SK-N-SH (cell line): Measurements from ENCODE around the gene HOXC13. TPM values are rescaled to one million over a fixed set of nuclear protein-coding genes. Genes with fewer than 3 reads are reported as not detected.

Experiments
- CTCF ChIA-PET: fragments of 300-600, 350-600 bp; formaldehyde crosslinking; extraction: SDS; loops from one replicate; lab custom pipeline; 2021; lab: Yijun Ruan, JAX
- POLR2A ChIA-PET: fragments of 350-600 bp; sonication (Branson Sonifier 250); formaldehyde crosslinking; extraction: SDS; loops from one replicate; lab custom pipeline; 2020; ENCODE audit warnings: antibody characterized with exemption, inconsistent platforms; lab: Yijun Ruan, JAX
- DNase-seq: peaks from one replicate; pipeline ENCODE4 v3.0.0; 2012
- H2AFZ ChIP-seq: fragments of 200-600 bp; sonication (generic); 2 replicates; pipeline ENCODE4 v1.8.1; 2016; ENCODE audit warnings: antibody characterized with exemption, mild to moderate bottlenecking, low read depth
- H3F3A ChIP-seq: fragments of 200-600 bp; sonication (generic); replicated peaks from 2 replicates; pipeline ENCODE3; 2016; ENCODE audit warnings: antibody characterized with exemption, mild to moderate bottlenecking; ENCODE audit not compliant: insufficient read depth
- H3K27ac ChIP-seq, 2 experiments: fragments of 200-500 bp in 1 of 2; fragments of 200-600 bp in 1 of 2; sonication (Bioruptor generic) in 1 of 2; sonication (generic), shearing (Covaris generic) in 1 of 2; 2 replicates each; pipeline versions ENCODE4 v1.5.1 to v1.6.1; 2014 to 2016; ENCODE audit warnings: low read depth in 2 of 2, inconsistent platforms in 1 of 2, low read length in 1 of 2, mild to moderate bottlenecking in 1 of 2, mixed read lengths in 1 of 2
- H3K27me3 ChIP-seq: fragments of 200-600 bp; sonication (generic), shearing (Covaris generic); 2 replicates; pipeline ENCODE4 v1.6.1; 2016; ENCODE audit warnings: mixed run types; ENCODE audit not compliant: insufficient read depth
- H3K36me3 ChIP-seq, 2 experiments: fragments of 200-500 bp in 1 of 2; fragments of 200-600 bp in 1 of 2; sonication (Bioruptor generic) in 1 of 2; sonication (generic) in 1 of 2; replicated peaks in 1 of 2; 2 replicates each; pipeline versions ENCODE3 to v1.5.1; 2014 to 2016; ENCODE audit warnings: low read length in 1 of 2, mild to moderate bottlenecking in 1 of 2; ENCODE audit not compliant: insufficient read depth in 2 of 2, control insufficient read depth in 1 of 2
- H3K4me1 ChIP-seq, 2 experiments: fragments of 200-500 bp in 1 of 2; fragments of 200-600 bp in 1 of 2; sonication (Bioruptor generic) in 1 of 2; sonication (generic), shearing (Covaris generic) in 1 of 2; 2 replicates each; pipeline versions ENCODE4 v1.5.1 to v1.6.1; 2014 to 2016; ENCODE audit warnings: low read depth in 1 of 2, low read length in 1 of 2, mixed run types in 1 of 2; ENCODE audit not compliant: insufficient read depth in 2 of 2, control insufficient read depth in 1 of 2
- H3K4me2 ChIP-seq: fragments of 200-600 bp; sonication (generic), shearing (Covaris generic); 2 replicates; pipeline ENCODE4 v1.6.1; 2017; ENCODE audit warnings: mixed run types
- H3K4me3 ChIP-seq, 2 experiments: fragments of 200-500 bp in 1 of 2; fragments of 200-600 bp in 1 of 2; sonication (Bioruptor generic) in 1 of 2; sonication (generic), shearing (Covaris generic) in 1 of 2; 2 replicates each; pipeline versions ENCODE4 v1.5.1 to v1.8.1; 2014 to 2016; ENCODE audit warnings: low read depth in 2 of 2, inconsistent platforms in 1 of 2, low read length in 1 of 2, mild to moderate bottlenecking in 1 of 2, mixed read lengths in 1 of 2, moderate library complexity in 1 of 2
- H3K79me2 ChIP-seq: fragments of 200-600 bp; sonication (generic); 2 replicates; pipeline ENCODE4 v1.8.1; 2017; ENCODE audit warnings: mild to moderate bottlenecking; ENCODE audit not compliant: insufficient read depth
- H3K9ac ChIP-seq: fragments of 200-600 bp; sonication (generic); 2 replicates; pipeline ENCODE4 v1.6.1; 2017; ENCODE audit warnings: mixed run types
- H3K9me2 ChIP-seq: fragments of 200-600 bp; sonication (generic); 2 replicates; pipeline ENCODE4 v1.6.1; 2017; ENCODE audit warnings: mixed run types
- H3K9me3 ChIP-seq: fragments of 200-600 bp; sonication (generic); 2 replicates; pipeline ENCODE4 v1.6.1; 2017; ENCODE audit warnings: mixed run types, mild to moderate bottlenecking, moderate library complexity
- H4K20me1 ChIP-seq: fragments of 200-600 bp; sonication (generic); 2 replicates; pipeline ENCODE4 v1.6.1; 2017; ENCODE audit warnings: mild to moderate bottlenecking, mixed run types; ENCODE audit not compliant: insufficient read depth
- EZH2phosphoT487 ChIP-seq: fragments of 200-600 bp; sonication (generic); IDR thresholded peaks from 2 replicates; pipeline ENCODE4 v1.6.1; 2017; ENCODE audit warnings: low read depth, mixed run types, mild to moderate bottlenecking, antibody characterized with exemption, moderate library complexity, borderline replicate concordance
- FOSL2 ChIP-seq: IDR thresholded peaks from 2 replicates; pipeline ENCODE4 v1.4.0; 2012; ENCODE audit warnings: low read depth, mild to moderate bottlenecking, moderate library complexity, borderline replicate concordance
- GABPA ChIP-seq: IDR thresholded peaks from 2 replicates; pipeline ENCODE4 v1.4.0; 2012; ENCODE audit warnings: low read depth, mild to moderate bottlenecking
- TAF1 ChIP-seq: IDR thresholded peaks from 2 replicates; pipeline ENCODE4 v1.6.1; 2012; ENCODE audit warnings: low read depth, mild to moderate bottlenecking, low read length, moderate library complexity, borderline replicate concordance
- TCF12 ChIP-seq: IDR thresholded peaks from 2 replicates; pipeline ENCODE4 v1.4.0; 2012
- WGBS: methylation state at CpG from one replicate; pipeline ENCODE4 v1.1.6; 2017; ENCODE audit warnings: low lambda C conversion rate; 5-methylcytosine and 5-hydroxymethylcytosine counted together
- polyA plus RNA-seq, 3 experiments: library from polyadenylated mRNA; depleted of rRNA; stranded (reverse); fragments of >200 nt; gene quantifications; 2 replicates each; pipeline ENCODE4 v1.2.3, GENCODE V29; 2012
- TF ChIP-seq, protein P1 (sequence below): IDR thresholded peaks from 2 replicates; pipeline ENCODE4 v1.4.0; 2012; ENCODE audit warnings: low read depth
- TF ChIP-seq, protein P2 (sequence below): IDR thresholded peaks from 2 replicates; pipeline ENCODE4 v1.6.1; 2012; ENCODE audit warnings: mild to moderate bottlenecking, low read depth, low read length, moderate library complexity

The HOXC13 gene
- polyA plus RNA-seq, 1 of the 3 experiments (the other 2 are of a cell fraction) = not detected

- Histone ChIP-seq H3K9me3 (no peaks in the 10 kb centered on the region), H3K79me2 (no peaks in the 10 kb centered on the region), H2AFZ (no peak overlapping the region), H3K4me2 (no peak overlapping the region), H3F3A (no peaks in the 10 kb centered on the region), H3K4me1 (no peaks in the 10 kb centered on the region; a peak in 1 of 4 replicates), H3K27ac (no peak overlapping the region), H3K9me2 (no peaks in the 10 kb centered on the region), H4K20me1 (peaks cover 12% of the 10 kb centered on the region; the same call in 1 of the 2 replicates), H3K4me3 (no peak overlapping the region), H3K27me3 (peaks cover 98% of the 10 kb centered on the region), H3K36me3 (no peaks in the 10 kb centered on the region), H3K9ac (no peak overlapping the region)
- ChIA-PET CTCF (interaction anchor here (1.3 to 2.7 kb wide), 5 partner anchors 11 to 245 kb away, joined by 5 to 7 read pairs (median 6); partner anchors contain the start of gene HOXC10), POLR2A (no interaction called here)
- no peak for DNase-seq
- WGBS = 24% methylated on average over 7 of the region's 7 CpGs
- TF ChIP-seq EZH2phosphoT487 (peak; percentile 20; the same call in 1 of the 2 replicates), TCF12 (no peak), TAF1 (no peak)
Measured at GRCh38 chr12:53963005-53963404, 24.4 kb downstream of the HOXC13 start.

DNA sequence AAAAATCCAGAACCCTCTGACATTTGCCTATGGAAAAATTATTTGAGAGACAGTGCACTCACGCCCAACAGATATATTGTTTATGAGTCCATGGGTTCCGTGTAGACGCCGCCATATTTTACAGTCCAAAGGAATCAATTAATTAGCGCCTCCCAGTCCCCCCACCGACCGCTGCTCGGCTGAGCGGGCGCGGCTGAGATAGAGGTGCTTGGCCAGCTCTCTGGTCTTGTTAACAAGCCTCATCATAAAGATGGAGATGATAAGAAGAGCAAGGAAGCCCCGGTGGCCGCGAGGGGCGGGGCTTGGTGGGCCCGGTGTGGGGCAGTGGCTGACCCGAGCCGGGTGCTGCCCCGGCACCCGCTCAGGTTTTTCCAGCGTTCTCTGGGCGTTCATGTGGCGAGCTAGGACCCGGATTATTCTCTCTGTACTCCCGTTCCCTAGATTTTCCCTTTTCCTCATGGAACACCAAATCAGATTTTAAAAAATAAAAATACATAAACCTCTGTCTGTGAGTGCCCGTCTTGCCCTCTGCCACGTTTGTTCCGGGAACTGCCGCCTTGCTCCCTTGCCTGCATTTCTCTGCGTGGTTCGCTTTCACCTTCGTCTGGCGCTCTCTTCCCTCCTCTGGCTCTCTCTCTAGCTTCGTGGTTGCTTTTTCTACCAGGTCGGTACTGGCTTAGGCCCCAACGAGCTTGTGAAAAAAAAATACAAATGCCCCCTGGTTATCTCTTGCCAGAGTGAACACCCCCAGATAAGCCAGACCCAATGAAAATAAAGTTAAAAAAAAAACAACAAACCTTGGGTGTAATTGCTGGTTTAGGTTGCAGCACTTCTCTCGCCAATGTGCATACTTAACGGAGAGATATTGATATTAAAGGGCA is 25.0 kb downstream of the HOXC13 start:
- CTCF ChIA-PET = interaction anchor here (1.0 to 2.7 kb wide), 6 partner anchors 11 to 244 kb away, joined by 3 to 7 read pairs (median 6); partner anchors contain the start of gene HOXC10
- peaks cover 98% of the 10 kb centered on the region for H3K27me3 ChIP-seq

More for the DNA sequence above, 25.0 kb downstream of the HOXC13 start:
- Histone ChIP-seq H4K20me1 (peaks cover 12% of the 10 kb centered on the region; the same call in 1 of the 2 replicates), H3K9ac (no peak overlapping the region), H3K4me1 (no peaks in the 10 kb centered on the region; a peak in 1 of 4 replicates), H2AFZ (no peak overlapping the region), H3K4me3 (no peak overlapping the region), H3K79me2 (no peaks in the 10 kb centered on the region), H3K4me2 (no peak overlapping the region), H3K36me3 (no peaks in the 10 kb centered on the region), H3F3A (no peaks in the 10 kb centered on the region), H3K9me2 (no peaks in the 10 kb centered on the region), H3K27ac (no peak overlapping the region), H3K9me3 (no peaks in the 10 kb centered on the region)
- 18% methylated on average over 35 of the region's 38 CpGs for WGBS
- no peak for DNase-seq
- POLR2A ChIA-PET = no interaction called here
- no peak for TF ChIP-seq TAF1
- TF ChIP-seq, protein P1, sequence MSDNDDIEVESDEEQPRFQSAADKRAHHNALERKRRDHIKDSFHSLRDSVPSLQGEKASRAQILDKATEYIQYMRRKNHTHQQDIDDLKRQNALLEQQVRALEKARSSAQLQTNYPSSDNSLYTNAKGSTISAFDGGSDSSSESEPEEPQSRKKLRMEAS = no peak
- no peak for TF ChIP-seq FOSL2
- TF ChIP-seq, protein P2, sequence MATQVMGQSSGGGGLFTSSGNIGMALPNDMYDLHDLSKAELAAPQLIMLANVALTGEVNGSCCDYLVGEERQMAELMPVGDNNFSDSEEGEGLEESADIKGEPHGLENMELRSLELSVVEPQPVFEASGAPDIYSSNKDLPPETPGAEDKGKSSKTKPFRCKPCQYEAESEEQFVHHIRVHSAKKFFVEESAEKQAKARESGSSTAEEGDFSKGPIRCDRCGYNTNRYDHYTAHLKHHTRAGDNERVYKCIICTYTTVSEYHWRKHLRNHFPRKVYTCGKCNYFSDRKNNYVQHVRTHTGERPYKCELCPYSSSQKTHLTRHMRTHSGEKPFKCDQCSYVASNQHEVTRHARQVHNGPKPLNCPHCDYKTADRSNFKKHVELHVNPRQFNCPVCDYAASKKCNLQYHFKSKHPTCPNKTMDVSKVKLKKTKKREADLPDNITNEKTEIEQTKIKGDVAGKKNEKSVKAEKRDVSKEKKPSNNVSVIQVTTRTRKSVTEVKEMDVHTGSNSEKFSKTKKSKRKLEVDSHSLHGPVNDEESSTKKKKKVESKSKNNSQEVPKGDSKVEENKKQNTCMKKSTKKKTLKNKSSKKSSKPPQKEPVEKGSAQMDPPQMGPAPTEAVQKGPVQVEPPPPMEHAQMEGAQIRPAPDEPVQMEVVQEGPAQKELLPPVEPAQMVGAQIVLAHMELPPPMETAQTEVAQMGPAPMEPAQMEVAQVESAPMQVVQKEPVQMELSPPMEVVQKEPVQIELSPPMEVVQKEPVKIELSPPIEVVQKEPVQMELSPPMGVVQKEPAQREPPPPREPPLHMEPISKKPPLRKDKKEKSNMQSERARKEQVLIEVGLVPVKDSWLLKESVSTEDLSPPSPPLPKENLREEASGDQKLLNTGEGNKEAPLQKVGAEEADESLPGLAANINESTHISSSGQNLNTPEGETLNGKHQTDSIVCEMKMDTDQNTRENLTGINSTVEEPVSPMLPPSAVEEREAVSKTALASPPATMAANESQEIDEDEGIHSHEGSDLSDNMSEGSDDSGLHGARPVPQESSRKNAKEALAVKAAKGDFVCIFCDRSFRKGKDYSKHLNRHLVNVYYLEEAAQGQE = no peak
- no peak for TF ChIP-seq GABPA
- no peak for TF ChIP-seq EZH2phosphoT487
